Stimulated activated CD8-positive, alpha-beta memory T cell treated with anti-CD3 and anti-CD28 coated beads, Interleukin-7, amount 100 ng/mL, for 24 hours (primary cell): ENCODE results near the gene ACAD10.
"Not testable (repeated sequence)": the region's sequence is repeated elsewhere in the genome, so short reads cannot be mapped to it uniquely, and the experiment has no call there.

Source experiments
- DNase-seq: peaks from one replicate; pipeline ENCODE4 v3.0.0-alpha.2; 2020; ENCODE audit warnings: low read depth

The ACAD10 gene

DNA sequence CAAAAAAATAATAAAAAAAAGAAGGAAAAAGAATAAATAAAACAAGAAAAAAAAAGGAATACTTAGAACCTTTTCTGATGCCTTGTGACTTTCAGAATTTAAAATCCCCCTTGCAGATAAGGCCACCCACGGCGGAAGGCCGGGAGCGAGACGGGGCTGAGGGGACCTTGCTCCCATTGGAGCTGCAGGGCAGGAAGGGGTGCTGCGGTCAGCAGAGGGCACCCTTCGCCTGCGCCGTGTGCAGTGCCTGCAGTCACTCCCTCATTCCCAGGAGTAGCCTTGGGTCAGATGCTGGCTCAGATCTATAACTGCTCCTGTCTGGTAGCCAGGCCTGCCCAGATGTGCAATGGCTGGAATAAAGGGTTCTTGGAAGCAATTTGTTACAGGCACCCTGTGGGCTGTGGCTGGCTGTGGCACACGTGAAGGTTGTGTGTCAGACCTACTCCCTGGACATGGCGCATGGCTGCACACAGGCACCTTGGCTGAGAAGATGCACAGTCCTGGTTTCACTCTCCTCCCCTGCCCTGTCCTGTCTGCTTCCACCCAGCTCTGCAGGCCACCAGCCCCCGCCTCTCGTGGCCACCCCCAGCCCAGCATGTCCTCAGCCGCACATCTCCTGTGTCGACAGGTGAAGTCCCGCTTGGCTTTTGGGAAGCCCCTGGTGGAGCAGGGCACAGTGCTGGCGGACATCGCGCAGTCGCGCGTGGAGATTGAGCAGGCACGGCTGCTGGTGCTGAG lies 67.5 kb downstream of the ACAD10 start:
- no peak for DNase-seq

DNA sequence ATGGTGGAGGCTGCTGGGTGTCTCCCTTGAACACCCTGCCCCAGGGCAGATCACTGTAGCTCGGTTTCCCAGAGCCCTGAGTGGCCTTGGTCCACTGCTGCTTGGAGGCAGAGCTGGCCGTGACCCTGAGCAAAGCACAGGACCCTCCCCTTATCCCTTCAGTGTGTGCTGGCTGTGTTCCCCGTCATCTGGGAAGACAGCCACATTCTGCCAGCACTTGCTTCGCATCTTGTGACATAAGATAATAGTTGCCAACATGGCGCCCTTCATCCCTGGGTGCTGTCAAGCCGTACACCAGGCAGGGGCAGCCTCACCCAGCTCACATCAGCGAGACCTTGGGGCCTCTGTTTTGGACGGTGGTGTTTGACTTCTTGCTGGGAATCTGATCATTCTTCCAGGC lies 68.8 kb downstream of the ACAD10 start:
- DNase-seq: no peak

- DNase-seq: no peak
Observed at GRCh38 chr12:111756196-111756595, 70.3 kb downstream of the ACAD10 start.

- no peak for DNase-seq
Observed at GRCh38 chr12:111756681-111757080, 70.8 kb downstream of the ACAD10 start.

DNA sequence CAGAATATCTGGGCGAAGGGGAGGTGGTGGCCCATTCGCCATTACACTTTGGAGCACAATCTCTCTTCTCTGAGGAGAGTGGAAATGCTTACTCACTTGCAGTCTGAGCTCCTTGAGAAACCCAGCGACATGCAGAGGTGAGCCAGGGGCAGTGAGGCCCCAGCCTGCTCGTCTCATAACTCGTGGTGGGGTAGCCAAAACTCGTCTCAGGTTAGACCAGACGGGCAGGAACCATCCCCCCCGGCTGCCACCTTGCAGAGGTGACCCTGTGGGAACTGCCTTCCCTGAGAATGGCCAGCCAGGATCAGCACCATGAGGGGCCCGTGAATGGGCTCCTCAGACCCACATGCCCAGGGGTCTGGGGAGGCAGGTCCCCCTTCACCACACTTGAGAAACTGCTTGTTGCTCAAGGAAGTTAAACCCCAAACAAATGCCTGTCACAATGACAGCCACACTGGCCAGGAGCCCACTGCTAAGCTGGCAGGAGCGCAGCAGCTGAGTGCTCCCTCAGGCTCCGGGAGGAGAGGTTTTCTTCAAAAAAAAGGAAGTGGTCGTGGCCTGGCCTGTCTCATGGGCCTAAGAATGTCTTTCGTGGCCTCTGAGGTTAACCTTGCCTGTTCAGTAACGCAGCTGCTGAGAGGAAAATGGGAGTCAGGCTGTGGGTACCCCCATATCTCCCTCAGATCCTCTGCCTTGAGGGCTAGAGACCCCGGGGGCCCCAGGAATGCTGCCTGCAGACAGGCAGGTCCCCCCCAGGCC lies 71.7 kb downstream of the ACAD10 start:
- DNase-seq: no peak

DNA sequence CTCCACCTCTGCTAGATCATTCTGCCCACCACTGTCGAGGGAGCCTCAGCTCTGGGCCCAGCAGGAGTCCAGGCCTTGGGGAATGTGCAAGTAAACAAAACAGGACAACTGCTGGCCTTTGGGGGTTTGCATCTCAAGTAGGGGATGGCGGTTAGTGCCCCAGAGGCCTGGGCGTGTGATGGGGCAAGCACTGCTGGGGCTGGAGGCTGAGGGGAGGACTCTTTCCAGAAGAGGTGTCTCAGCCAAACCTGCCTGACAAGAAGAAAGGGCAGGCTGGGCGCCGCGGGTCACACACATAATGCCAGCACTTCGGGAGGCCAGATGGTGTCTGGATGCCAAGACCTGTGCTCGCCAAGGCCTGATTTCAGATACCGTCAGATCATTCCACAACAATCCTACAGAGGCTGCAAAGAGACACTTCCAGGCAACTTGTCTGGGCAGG lies 72.3 kb downstream of the ACAD10 start:
- no peak for DNase-seq

DNA sequence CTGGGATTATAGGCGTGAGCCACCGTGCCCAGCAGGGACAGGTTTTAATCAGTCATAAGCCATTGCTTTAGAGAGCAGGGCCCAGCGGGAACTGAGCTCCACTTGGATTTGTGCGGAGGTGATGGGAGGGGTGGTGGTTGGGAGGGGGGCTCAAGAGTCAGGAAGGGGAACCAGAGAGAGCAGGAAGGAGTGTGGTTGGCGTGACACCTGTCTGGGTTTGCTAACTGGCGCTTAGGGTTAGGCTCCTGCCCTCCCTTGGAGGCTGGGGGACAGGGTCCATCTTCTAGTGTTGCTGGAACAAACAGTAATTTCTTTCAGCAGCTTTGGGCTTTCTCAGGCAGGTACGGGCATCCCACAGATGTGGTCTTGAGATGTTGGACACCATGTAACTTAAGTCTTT lies 73.4 kb downstream of the ACAD10 start:
- DNase-seq: no peak

DNA sequence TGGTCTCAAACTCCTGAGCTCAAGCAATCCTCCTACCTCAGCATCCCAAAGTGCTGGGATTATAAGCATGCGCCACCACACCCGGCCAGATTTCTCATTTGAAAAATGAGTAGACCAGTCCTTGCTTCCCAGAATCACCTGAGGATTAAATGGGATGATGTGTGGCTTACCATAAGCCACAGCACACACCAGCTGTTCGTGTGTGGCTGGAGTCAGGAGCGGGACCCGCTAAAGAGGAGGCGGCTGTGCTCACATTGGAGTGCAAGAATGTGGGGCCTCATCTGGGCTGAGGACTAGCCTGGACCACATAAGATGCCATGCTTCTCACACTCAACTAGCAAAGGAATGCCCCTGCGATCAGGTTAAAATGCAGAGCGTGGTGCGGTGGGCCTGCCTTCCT lies 74.1 kb downstream of the ACAD10 start:
- no peak for DNase-seq

- no peak for DNase-seq
Observed at GRCh38 chr12:111761099-111761498, 75.2 kb downstream of the ACAD10 start.

DNA sequence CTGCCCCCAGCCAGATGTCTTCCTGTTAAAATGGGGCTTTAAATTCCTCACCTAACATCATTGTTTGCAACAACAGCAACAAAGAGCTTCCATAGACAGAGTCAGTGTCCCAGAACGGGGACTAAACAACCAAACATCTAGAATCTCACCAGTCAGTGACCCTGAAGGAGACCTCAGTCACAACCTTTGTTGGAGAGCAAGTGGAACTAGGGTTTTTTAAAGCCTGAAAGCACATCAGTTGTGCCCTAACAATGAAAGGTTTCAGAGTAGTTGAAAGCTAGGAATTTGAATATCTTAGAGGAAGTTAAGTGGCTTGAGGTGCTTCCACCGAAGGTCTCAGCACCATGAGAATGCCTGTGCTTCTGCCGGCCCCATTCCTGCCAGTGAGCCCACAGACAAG lies 75.9 kb downstream of the ACAD10 start:
- DNase-seq: no peak

DNA sequence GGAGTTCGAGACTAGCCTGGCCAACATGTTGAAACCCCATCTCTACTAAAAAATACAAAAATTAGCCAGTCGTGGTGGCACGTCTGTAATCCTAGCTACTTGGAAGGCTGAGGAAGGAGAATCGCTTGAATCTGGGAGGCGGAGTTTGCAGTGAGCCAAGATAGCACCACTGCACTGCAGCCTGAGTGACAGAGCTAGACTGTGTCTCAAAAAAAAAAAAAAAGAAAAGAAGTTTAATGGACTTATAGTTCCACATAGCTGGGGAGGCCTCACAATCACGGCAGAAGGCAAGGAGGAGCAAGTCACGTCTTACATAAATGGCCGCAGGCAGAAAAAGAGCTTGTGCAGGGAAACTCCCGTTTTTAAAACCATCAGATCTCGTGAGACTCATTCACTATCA lies 77.7 kb downstream of the ACAD10 start:
- DNase-seq: not testable (repeated sequence)

DNA sequence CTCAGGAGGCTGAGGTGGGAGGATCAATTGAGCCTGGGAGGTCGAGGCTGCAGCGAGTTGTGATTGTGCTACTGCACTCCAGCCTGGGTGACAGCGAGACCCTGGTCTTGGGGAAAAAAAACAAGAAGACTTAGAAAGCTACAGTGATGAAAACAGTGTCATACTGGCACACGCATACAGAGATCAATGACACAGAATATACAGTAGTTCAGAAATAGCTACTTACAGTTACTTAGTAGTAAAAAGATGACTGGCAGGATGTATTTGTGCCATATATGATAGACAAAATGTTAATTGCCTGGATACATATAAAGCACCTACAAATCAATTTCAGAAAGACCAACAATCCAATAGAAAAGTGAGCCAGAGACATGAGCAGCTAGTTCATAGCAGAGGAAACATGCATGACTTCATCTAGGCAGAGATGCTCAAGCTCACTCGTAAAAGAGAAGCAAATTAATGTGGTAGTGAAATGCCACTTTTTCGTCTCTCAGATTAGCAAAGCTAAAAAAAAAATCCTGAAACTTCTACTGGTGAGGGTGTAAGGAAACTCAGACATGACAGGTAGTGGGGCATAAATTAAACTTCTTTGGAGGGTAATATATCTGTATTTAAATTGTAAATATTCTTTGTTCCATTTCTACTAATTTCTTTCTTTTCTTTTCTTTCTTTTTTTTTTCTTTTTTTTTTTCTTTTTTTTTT lies 78.4 kb downstream of the ACAD10 start:
- no peak for DNase-seq

- no peak for DNase-seq
Observed at GRCh38 chr12:111766608-111767361, 80.9 kb downstream of the ACAD10 start, which contains the start of gene ALDH2. Gene ALDH2 (plus strand): TSS chr12:111766933. CDS start chr12:111766983, 50 bp downstream.

DNA sequence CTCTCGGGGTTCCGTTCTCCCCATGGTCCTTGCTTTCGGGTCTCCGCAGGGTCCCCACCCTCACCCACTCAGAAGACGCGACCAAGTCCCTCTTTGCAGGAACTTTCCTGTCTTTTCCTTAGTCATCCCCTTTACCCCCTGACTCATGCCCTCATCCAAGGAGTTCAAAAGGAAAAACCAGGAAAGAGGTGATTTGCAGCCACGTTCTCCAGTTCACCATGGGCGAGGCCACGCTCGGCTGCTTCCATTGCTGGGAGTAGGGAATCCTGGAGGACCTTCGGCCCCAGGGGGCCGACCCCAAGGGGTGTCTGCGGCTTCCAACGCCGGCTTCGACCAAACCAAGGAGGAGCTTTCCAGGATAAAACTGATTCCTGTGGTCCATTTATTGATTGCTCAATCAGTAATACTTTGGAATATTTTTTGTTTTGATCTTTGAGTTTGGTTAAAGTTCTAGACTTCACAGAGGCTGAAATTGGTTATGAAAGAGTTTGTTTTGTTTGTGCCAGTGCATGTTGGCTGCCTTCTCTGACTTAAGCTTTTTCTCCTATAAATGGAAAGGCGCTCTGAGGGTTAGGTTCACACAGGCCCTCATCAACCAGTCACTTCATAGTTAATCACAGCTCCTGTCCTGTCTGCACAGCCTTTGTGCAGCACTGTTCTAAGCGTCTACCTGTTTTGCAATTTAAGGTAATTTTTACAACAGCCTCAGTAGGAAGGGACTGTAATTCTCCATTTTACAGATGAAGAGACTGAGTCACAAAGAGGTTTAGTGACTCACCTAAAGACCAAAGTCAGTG lies 81.7 kb downstream of the ACAD10 start:
- DNase-seq: no peak

- DNase-seq: no peak
Observed at GRCh38 chr12:111768159-111768895, 82.5 kb downstream of the ACAD10 start.

- DNase-seq: no peak
Observed at GRCh38 chr12:111769599-111769998, 83.7 kb downstream of the ACAD10 start.

GRCh38 chr12:111773801-111774551 lies 88.1 kb downstream of the ACAD10 start:
- no peak for DNase-seq

- DNase-seq: no peak
Observed at GRCh38 chr12:111775205-111776193, 89.6 kb downstream of the ACAD10 start.
